Liver (tissue), 3 donors: Measurements from ENCODE around the gene ARHGAP6.

Experiments
- EGR1 ChIP-seq, 2 donors: IDR thresholded peaks; 2 replicates each; pipeline ENCODE4 v1.6.1; 2016 to 2018; ENCODE audit warnings: antibody characterized with exemption in 2 of 2, low read depth in 2 of 2
- FOXA1 ChIP-seq: IDR thresholded peaks from 2 replicates; pipeline ENCODE4 v1.6.1; 2016; ENCODE audit warnings: antibody characterized with exemption
- GABPA ChIP-seq, 2 donors: IDR thresholded peaks in 1 of 2; conservative IDR thresholded peaks in 1 of 2; 2 replicates each; pipeline ENCODE4 v1.6.1; 2016; ENCODE audit warnings: antibody characterized with exemption in 2 of 2, mild to moderate bottlenecking in 1 of 2, moderate library complexity in 1 of 2
- HNF4G ChIP-seq: IDR thresholded peaks from 2 replicates; pipeline ENCODE4 v1.6.1; 2016; ENCODE audit warnings: antibody characterized with exemption
- JUND ChIP-seq, 2 donors: IDR thresholded peaks; 2 replicates each; pipeline ENCODE4 v1.6.1; 2016; ENCODE audit warnings: antibody characterized with exemption in 2 of 2
- RAD21 ChIP-seq, 2 donors: IDR thresholded peaks; 2 replicates each; pipeline ENCODE4 v1.6.1; 2016; ENCODE audit warnings: antibody characterized with exemption in 2 of 2, mild to moderate bottlenecking in 2 of 2
- RXRA ChIP-seq, 2 donors: IDR thresholded peaks; 2 replicates each; pipeline ENCODE4 v1.6.1; 2017 to 2018; ENCODE audit warnings: antibody characterized with exemption in 2 of 2, mild to moderate bottlenecking in 1 of 2
- SP1 ChIP-seq: IDR thresholded peaks from 2 replicates; pipeline ENCODE4 v1.6.1; 2018; ENCODE audit warnings: antibody characterized with exemption, mild to moderate bottlenecking
- TAF1 ChIP-seq: conservative IDR thresholded peaks from 2 replicates; pipeline ENCODE4 v1.6.1; 2016; ENCODE audit warnings: antibody characterized with exemption, mild to moderate bottlenecking
- YY1 ChIP-seq: IDR thresholded peaks from 2 replicates; pipeline ENCODE4 v1.6.1; 2016; ENCODE audit warnings: antibody characterized with exemption, mild to moderate bottlenecking
- TF ChIP-seq, protein P1 (sequence below): fragments of 150-350 bp; IDR thresholded peaks from 2 replicates; pipeline ENCODE4 v1.5.1; 2017; ENCODE audit warnings: improper control_type of control experiment, low read depth, low read length; ENCODE audit not compliant: missing input control
- TF ChIP-seq, protein P2 (sequence below): IDR thresholded peaks from 2 replicates; pipeline ENCODE4 v1.6.1; 2016; ENCODE audit warnings: antibody characterized with exemption
- TF ChIP-seq, protein P3 (sequence below): IDR thresholded peaks from 2 replicates; pipeline ENCODE4 v1.6.1; 2016; ENCODE audit warnings: antibody characterized with exemption, mild to moderate bottlenecking
- TF ChIP-seq, protein P4 (sequence below): IDR thresholded peaks from 2 replicates; pipeline ENCODE4 v1.6.1; 2016; ENCODE audit warnings: antibody characterized with exemption
- donor health status: healthy.
- donor health status: healthy.

DNA sequence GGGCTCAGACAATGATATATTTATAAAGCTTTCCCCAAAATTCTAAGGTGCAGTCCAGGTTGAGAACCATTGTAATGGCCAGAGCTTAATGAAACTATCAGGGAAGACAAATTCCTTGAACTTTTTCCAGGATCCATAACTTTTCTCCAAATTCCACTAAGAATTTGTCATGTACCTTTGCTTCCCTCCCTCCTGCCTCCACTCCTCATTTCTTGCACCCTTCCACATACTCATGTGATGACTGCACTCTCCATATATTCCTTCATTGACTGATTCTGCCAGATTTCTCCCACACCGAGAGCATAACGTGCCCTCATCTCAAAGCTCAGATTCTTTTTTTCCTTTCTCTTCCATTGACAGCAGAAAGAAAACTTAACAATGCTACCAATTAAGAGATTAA is 393.4 kb downstream of the ARHGAP6 start:
- TF ChIP-seq RXRA (IDR thresholded peaks at IDR 0.05), result no peak
- TF ChIP-seq, protein P1, sequence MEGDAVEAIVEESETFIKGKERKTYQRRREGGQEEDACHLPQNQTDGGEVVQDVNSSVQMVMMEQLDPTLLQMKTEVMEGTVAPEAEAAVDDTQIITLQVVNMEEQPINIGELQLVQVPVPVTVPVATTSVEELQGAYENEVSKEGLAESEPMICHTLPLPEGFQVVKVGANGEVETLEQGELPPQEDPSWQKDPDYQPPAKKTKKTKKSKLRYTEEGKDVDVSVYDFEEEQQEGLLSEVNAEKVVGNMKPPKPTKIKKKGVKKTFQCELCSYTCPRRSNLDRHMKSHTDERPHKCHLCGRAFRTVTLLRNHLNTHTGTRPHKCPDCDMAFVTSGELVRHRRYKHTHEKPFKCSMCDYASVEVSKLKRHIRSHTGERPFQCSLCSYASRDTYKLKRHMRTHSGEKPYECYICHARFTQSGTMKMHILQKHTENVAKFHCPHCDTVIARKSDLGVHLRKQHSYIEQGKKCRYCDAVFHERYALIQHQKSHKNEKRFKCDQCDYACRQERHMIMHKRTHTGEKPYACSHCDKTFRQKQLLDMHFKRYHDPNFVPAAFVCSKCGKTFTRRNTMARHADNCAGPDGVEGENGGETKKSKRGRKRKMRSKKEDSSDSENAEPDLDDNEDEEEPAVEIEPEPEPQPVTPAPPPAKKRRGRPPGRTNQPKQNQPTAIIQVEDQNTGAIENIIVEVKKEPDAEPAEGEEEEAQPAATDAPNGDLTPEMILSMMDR, result no peak
- TF ChIP-seq JUND (IDR thresholded peaks at IDR 0.05), result no peak
- TF ChIP-seq SP1, result no peak
- no peak for TF ChIP-seq YY1
- TF ChIP-seq, protein P2, sequence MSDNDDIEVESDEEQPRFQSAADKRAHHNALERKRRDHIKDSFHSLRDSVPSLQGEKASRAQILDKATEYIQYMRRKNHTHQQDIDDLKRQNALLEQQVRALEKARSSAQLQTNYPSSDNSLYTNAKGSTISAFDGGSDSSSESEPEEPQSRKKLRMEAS, result no peak
- no peak for TF ChIP-seq FOXA1
- no peak for TF ChIP-seq TAF1
- TF ChIP-seq RAD21 (IDR thresholded peaks at IDR 0.05), result no peak
- no peak for TF ChIP-seq EGR1 (IDR thresholded peaks at IDR 0.05; ENCODE audit: low read depth in 2 of 2)
- no peak for TF ChIP-seq GABPA (IDR thresholded peaks at IDR 0.05 in 1 of 2, conservative IDR thresholded peaks at IDR 0.05 in 1 of 2)
- TF ChIP-seq, protein P3, sequence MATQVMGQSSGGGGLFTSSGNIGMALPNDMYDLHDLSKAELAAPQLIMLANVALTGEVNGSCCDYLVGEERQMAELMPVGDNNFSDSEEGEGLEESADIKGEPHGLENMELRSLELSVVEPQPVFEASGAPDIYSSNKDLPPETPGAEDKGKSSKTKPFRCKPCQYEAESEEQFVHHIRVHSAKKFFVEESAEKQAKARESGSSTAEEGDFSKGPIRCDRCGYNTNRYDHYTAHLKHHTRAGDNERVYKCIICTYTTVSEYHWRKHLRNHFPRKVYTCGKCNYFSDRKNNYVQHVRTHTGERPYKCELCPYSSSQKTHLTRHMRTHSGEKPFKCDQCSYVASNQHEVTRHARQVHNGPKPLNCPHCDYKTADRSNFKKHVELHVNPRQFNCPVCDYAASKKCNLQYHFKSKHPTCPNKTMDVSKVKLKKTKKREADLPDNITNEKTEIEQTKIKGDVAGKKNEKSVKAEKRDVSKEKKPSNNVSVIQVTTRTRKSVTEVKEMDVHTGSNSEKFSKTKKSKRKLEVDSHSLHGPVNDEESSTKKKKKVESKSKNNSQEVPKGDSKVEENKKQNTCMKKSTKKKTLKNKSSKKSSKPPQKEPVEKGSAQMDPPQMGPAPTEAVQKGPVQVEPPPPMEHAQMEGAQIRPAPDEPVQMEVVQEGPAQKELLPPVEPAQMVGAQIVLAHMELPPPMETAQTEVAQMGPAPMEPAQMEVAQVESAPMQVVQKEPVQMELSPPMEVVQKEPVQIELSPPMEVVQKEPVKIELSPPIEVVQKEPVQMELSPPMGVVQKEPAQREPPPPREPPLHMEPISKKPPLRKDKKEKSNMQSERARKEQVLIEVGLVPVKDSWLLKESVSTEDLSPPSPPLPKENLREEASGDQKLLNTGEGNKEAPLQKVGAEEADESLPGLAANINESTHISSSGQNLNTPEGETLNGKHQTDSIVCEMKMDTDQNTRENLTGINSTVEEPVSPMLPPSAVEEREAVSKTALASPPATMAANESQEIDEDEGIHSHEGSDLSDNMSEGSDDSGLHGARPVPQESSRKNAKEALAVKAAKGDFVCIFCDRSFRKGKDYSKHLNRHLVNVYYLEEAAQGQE, result no peak
- TF ChIP-seq HNF4G, result no peak
- TF ChIP-seq, protein P4, sequence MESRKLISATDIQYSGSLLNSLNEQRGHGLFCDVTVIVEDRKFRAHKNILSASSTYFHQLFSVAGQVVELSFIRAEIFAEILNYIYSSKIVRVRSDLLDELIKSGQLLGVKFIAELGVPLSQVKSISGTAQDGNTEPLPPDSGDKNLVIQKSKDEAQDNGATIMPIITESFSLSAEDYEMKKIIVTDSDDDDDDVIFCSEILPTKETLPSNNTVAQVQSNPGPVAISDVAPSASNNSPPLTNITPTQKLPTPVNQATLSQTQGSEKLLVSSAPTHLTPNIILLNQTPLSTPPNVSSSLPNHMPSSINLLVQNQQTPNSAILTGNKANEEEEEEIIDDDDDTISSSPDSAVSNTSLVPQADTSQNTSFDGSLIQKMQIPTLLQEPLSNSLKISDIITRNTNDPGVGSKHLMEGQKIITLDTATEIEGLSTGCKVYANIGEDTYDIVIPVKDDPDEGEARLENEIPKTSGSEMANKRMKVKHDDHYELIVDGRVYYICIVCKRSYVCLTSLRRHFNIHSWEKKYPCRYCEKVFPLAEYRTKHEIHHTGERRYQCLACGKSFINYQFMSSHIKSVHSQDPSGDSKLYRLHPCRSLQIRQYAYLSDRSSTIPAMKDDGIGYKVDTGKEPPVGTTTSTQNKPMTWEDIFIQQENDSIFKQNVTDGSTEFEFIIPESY, result no peak
